Measurements from ENCODE around the gene PLD5.
"Not testable (repeated sequence)": the region's sequence is repeated elsewhere in the genome, so short reads cannot be mapped to it uniquely, and the experiment has no call there.

PLD5 gene

GRCh38 chr1:242477944-242478343, 46.6 kb downstream of the PLD5 start:
- DNase-seq, result peak; percentile 64

- no peak for DNase-seq
Measured at GRCh38 chr1:242470774-242471173, 53.7 kb downstream of the PLD5 start.

GRCh38 chr1:242468784-242469183, 55.7 kb downstream of the PLD5 start:
- no peak for DNase-seq

- DNase-seq, result peak; percentile 58
Measured at GRCh38 chr1:242467556-242468145, 56.8 kb downstream of the PLD5 start.

- no peak for DNase-seq
Measured at GRCh38 chr1:242462867-242463266, 61.6 kb downstream of the PLD5 start.

- DNase-seq, result not testable (repeated sequence)
Measured at GRCh38 chr1:242459740-242460139, 64.8 kb downstream of the PLD5 start.

- DNase-seq, result no peak
Measured at GRCh38 chr1:242456726-242457269, 67.7 kb downstream of the PLD5 start.

GRCh38 chr1:242455052-242455361, 69.5 kb downstream of the PLD5 start:
- DNase-seq, result no peak

- DNase-seq, result peak; percentile 64
Measured at GRCh38 chr1:242454262-242455051, 70.0 kb downstream of the PLD5 start.

GRCh38 chr1:242452573-242452972, 71.9 kb downstream of the PLD5 start:
- no peak for DNase-seq

- DNase-seq, result peak; percentile 74
Measured at GRCh38 chr1:242449661-242450060, 74.8 kb downstream of the PLD5 start.

GRCh38 chr1:242448910-242449645, 75.4 kb downstream of the PLD5 start:
- peak; percentile 74 for DNase-seq

- DNase-seq, result no peak
Measured at GRCh38 chr1:242447689-242448088, 76.8 kb downstream of the PLD5 start.

GRCh38 chr1:242440757-242441156, 83.7 kb downstream of the PLD5 start:
- DNase-seq, result no peak

GRCh38 chr1:242435200-242435599, 89.3 kb downstream of the PLD5 start:
- DNase-seq, result no peak

- no peak for DNase-seq
Measured at GRCh38 chr1:242432491-242433095, 91.9 kb downstream of the PLD5 start.

- DNase-seq, result no peak
Measured at GRCh38 chr1:242431786-242432185, 92.7 kb downstream of the PLD5 start.

GRCh38 chr1:242430956-242431355, 93.5 kb downstream of the PLD5 start:
- no peak for DNase-seq

- DNase-seq, result no peak
Measured at GRCh38 chr1:242428399-242429190, 95.9 kb downstream of the PLD5 start.

GRCh38 chr1:242427519-242427918, 97.0 kb downstream of the PLD5 start:
- DNase-seq, result no peak

- no peak for DNase-seq
Measured at GRCh38 chr1:242426271-242426905, 98.1 kb downstream of the PLD5 start.

- DNase-seq, result no peak
Measured at GRCh38 chr1:242425232-242425631, 99.3 kb downstream of the PLD5 start.
